HG03457 (cell line): ENCODE results near the gene ADAP2.
"Not testable (repeated sequence)": the region's sequence is repeated elsewhere in the genome, so short reads cannot be mapped to it uniquely, and the experiment has no call there.

Source experiments
- ATAC-seq: cut with Tn5 transposase; IDR thresholded peaks from one replicate; pipeline ENCODE4 v1.9.1; 2021; ENCODE audit warnings: moderate number of reproducible peaks; ENCODE audit not compliant: unreplicated experiment

ADAP2 gene

DNA sequence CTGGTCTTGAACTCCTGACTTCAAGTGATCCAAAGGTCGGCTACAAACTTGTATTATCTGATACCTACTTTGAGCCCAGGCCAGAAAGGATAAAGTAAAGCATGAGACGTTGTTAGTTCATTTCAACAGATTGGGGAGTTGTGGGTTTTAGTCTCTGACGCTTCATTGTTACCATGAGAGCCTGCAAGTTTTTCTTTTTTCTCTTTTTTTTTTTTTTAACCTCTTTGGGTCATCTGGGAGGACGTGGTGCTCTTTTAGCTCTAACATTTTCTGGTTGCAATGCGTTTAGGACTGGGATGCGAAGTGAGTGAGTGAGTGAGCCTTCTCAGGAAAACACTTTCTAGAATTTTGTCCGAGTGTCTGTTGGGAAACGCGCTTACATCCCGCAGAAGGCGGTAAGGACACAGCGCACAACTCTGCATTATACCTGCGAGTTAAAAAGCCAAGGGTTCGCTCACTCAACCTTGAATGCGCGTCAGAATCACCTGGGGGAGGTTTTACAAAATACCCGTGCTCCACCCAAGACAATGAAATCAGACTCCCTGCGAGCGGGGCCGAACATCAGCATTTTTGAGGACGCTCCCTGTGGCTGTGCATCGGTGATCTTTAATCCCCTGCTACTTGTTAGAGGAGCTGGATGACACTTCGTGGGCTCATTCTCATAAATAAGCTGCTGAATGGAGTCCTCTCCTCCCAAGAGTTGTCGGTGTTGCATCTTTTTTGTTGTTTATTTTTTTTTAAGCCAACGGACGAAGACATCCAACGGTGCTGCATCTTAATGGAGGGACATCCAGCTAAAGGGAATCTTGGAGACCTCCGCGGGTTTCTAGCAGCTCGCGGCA lies 48.5 kb downstream of the ADAP2 start:
- ATAC-seq: no peak

- ATAC-seq: peak; percentile 35
Measured at GRCh38 chr17:30970831-30971567, 49.3 kb downstream of the ADAP2 start, which contains the start of gene RNF135. Gene RNF135 (plus strand): TSS chr17:30971039. CDS start chr17:30971074, 35 bp downstream.

- ATAC-seq: no peak
Measured at GRCh38 chr17:30975042-30975820, 53.5 kb downstream of the ADAP2 start.

GRCh38 chr17:30979919-30980318 lies 58.2 kb downstream of the ADAP2 start:
- not testable (repeated sequence) for ATAC-seq

GRCh38 chr17:30981531-30982519 lies 60.1 kb downstream of the ADAP2 start:
- ATAC-seq: no peak

- ATAC-seq: no peak
Measured at GRCh38 chr17:30982855-30983254, 61.1 kb downstream of the ADAP2 start.

- ATAC-seq: no peak
Measured at GRCh38 chr17:30990458-30990857, 68.7 kb downstream of the ADAP2 start.

DNA sequence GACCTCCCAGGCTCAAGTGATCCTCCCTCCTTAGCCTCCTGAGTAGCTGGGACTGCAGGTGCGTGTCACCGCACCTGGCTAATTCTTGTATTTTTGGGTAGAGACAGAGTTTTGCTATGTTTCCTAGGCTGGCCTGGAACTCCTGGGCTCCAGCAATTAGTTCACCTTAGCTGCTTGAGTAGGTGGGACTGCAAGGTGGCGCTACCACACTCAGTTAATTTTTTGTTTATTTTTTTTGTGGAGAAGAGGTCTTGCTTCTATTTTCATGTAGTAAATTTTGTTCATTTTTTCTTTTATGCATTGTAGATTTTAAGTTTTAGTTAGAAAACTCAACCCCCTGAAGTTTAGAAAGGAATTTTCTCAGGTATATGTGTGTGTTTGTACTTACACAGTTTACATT lies 70.8 kb downstream of the ADAP2 start:
- no peak for ATAC-seq

GRCh38 chr17:30995347-30995746 lies 73.6 kb downstream of the ADAP2 start:
- no peak for ATAC-seq

GRCh38 chr17:30996486-30996885 lies 74.7 kb downstream of the ADAP2 start:
- no peak for ATAC-seq

DNA sequence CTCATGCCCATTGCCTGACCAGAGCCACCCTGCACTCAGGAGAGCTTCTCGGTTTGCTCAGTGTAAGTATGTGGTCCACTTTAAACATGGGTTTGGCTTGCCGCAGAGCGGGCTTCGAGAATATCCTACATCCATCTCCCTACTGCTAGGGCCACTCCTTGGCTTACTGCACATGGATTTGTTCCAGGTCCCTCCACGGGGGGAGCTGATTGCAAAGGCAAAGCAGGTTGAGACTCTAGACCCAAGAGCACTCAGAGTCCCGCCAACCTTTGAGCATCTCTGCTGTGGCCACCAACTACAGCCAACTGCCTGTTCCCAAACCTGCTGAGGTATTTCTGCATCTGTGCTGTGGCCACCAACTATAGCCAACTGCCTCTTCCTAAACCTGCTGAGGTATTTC lies 75.5 kb downstream of the ADAP2 start:
- no peak for ATAC-seq

- no peak for ATAC-seq
Measured at GRCh38 chr17:30997842-30998241, 76.1 kb downstream of the ADAP2 start.

DNA sequence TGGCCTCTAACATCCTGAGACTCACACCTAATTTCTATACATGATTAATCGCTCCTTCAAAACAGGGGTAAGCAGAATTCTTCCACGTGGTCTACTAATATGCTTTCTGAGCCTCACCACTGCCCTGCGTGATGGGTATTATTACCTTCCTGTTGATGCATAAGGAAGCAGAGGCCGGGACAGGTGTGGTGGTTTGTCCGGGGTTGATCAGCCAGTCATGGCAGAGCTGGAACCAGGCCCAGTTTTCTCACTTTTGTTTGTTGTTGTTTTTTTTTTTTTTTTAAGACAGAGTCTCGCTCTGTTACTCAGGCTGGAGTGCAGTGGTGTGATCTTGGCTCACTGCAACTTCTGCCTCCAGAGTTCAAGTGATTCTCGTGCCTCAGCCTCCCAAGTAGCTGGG lies 80.3 kb downstream of the ADAP2 start:
- no peak for ATAC-seq

DNA sequence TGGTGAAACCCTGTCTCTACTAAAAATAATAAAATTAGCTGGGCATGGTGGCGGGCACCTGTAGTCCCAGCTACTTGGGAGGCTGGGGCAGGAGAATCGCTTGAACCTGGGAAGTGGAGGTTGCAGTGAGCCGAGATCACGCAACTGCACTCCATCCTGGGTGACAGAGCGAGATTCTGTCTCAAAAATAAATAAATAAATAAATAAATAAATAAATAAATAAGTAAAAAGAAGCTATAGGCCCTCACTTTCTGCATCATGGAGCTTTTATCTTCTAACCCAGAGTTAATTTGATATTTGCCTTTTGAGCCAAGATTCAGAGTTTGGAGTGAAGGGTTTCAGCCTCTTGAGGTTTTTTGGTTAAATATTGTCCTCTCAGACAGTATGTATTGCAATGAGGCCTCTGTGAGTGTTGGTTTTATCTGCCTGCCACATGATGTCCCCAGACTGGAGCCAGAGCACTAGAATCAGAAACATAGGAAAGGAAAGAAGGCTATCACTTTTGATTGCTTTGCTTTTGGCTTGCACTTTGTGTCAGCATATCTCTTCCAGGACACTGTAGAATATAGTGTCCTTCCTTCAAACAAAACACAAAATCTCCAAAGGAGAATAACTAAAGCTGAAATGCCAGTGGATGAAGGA lies 81.6 kb downstream of the ADAP2 start:
- no peak for ATAC-seq

GRCh38 chr17:31004160-31004559 lies 82.4 kb downstream of the ADAP2 start:
- ATAC-seq: no peak

DNA sequence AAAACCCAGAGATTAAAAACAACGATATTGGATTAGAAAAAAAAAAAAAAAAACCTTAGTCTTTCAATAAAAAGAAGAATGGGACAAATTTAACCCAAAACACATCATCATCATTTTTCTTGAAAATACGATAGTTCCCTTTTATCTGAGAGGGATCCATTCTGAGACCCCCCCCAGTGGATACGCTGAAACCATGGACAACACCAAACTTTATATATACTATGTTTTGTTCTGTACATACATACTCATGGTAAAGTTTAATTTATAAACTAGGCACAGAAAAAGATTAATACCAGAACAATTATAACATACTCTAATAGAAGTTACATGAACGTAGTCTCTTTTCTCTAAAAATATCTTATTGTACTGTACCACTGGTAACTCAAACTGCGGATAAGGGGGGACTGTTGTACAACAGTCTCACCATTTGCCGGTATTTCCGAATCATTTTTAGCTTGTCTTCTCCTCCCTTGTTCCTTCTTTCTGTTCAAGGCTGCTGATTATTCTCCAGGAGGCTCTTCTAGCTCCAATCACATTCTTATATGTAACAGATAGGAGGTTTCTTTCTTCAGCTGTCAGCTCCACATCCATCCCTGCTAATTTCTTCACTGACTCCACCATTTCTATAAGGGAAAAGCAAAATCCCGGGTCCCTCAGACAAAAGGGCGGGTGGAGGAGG lies 86.1 kb downstream of the ADAP2 start:
- no peak for ATAC-seq

DNA sequence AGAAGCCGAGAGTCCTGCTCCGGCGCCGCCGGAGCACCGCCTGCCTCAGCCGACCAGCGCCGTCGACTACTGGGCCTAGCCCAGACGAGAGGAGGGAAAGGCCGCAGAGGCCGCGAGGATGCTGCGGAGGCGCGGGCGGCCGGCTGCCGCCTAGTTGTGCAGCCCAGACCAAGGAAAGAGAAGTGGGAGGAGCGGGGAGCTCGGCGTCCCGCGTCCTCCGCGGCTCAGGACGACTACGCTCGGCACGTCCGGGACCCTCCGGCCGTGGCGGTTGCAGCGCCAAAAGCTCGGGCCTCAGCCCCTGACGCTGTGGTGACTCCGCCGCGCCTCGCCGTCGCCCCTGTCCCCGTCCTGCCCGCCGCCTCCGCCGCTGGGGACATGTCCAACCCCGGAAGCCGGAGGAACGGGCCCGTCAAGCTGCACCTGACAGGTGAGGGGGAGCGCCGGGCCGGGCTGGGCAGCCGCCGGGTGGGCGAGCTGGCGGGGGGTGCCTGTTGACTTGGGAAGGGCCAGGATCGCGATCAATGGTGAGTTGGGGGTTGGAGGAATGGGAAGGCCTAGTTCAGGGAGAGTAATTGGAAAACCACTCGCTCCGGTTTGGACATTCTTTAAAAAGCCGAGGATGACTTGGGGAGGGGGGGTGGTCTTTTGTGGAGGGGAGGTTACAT lies 86.8 kb downstream of the ADAP2 start:
- no peak for ATAC-seq
